GM19099 (cell line): ENCODE data around the gene SERPINA1.

Source experiments
- POLR2A ChIP-seq: IDR thresholded peaks from 3 replicates; pipeline ENCODE4 v1.6.1; 2011; ENCODE audit warnings: low read depth; ENCODE audit not compliant: insufficient read length; ENCODE audit errors: extremely low read depth

Gene SERPINA1

GRCh38 chr14:94380225-94381148 is 7.9 kb downstream of the SERPINA1 start:
- no peak for TF ChIP-seq POLR2A

DNA sequence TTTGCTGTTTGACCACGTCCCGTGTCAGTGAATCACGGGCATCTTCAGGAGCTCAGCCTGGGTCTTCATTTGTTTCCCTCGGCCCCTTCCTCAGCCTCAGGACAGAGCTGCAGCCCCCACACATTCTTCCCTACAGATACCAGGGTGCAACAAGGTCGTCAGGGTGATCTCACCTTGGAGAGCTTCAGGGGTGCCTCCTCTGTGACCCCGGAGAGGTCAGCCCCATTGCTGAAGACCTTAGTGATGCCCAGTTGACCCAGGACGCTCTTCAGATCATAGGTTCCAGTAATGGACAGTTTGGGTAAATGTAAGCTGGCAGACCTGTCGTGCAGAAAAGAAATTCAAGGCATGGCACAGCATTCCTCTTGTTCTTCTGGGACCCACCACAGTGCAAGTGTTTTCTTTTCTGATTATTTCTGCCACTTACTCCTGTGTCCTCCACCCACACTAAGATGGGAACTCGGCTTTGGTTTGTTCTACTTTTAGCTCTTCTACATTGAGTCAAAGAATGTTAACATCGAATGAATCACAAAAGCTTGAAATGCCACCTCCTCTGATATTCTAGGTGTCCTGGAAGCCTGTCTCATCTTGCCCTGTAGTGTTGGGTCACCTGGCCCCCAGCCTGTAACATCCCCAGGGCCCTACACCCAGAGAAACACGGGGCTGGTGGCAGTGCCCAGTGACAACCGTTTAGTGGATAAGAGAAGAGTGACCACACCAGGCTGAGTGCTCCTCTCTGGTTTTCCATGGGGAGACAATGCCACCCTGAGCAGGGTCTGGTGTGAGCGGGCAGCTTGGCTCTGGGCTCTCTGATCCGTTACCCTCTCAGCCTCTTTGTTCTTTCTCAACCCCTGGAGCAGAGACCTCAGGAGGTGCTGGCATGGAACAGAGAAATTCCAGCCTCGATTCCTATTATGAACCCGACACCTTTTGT is 8.8 kb downstream of the SERPINA1 start:
- no peak for TF ChIP-seq POLR2A

DNA sequence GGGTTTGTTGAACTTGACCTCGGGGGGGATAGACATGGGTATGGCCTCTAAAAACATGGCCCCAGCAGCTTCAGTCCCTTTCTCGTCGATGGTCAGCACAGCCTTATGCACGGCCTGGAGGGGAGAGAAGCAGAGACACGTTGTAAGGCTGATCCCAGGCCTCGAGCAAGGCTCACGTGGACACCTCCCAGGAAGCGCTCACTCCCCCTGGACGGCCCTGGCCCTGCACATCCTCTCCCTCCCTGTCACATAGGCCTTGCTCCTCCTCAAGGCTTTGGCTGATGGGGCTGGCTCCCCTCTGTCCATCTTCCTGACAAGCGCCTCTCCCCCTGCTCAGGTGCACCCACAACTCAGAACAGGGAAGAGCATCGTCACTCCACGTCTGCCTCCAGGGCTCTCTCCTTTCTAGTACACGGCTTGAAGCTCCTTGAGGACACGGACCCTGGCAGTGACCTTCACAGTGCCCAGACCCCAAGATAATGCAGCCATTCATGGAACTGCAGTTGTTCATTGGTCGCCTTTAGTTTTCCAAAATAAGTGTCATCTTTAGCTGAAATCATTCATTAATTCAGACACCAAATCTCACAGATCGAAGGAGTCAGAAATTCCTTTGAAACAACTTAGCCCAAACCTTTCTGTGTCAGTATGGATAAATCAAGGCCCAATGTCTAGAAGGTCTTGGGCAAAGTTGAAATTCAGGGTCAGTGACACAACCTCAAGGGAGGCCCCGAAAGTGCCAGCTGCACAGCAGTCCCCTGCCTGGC is 9.7 kb downstream of the SERPINA1 start:
- TF ChIP-seq POLR2A: no peak

DNA sequence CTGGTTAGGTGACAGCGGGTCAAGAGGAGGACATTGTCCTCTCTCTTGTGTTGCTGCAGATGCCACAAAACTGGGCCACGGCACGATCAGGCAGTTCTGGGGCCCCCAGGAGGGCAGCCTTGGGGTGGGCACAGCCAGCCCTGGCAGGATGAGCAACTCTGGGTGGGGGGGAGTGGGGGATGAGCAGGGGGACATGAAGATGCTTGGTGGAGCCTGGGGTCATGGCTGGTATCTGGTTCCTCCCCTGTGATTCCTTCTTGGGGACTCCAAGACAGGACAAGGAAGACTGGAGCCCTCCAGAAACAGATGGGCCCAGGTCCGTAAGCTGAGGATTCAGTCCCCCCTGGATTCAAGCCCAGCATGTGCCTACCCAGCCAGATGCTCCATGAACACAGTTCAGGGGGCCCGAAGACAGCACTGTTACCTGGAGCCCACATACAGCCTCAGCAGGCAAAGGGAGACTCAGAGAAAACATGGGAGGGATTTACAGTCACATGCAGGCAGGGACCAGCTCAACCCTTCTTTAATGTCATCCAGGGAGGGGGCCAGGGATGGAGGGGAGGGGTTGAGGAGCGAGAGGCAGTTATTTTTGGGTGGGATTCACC is 10.4 kb downstream of the SERPINA1 start:
- TF ChIP-seq POLR2A: no peak

- no peak for TF ChIP-seq POLR2A
These were observed 11.2 kb downstream of the SERPINA1 start for GRCh38 chr14:94376976-94377865.

DNA sequence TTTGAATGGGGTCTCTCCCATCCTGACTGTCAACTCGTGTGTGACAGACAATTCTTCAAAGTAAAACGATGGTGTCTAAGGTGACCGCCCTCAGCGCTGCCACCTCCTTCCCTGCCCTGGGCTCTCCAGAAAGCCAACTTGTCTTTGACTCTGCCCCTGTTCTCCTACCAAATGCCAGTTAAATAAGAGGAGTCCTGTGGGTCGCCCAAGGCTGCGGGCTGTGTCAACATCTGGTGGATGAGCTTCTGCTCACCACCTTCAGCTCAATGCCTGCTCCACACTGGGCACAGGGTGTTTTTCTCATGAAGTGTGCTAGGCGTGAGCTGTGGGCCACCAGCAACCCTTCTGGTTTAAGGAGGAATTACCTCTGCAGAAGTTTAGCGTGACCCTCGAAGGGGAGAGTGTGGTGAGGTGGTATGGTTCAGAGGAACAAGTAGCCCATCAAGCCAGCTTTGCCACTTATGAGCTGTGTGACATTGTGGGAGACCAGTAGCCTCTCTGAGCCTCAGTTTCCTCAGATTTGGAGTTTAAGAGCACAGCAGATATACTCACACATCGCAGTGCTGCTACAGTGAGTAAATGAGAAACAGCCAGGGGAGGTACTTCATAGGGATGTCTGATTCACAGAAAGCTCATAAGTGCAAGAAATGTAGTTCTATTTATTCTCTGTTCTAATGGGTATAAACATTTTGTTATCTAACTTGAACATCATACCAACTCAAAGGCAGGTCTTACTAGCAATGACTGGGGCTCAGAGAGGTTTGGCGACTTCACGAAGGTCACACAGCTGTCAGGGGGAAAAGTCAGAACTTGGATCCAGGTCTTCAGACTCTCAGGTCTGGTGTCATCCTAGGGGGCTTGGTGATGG is 12.1 kb downstream of the SERPINA1 start:
- TF ChIP-seq POLR2A: no peak

DNA sequence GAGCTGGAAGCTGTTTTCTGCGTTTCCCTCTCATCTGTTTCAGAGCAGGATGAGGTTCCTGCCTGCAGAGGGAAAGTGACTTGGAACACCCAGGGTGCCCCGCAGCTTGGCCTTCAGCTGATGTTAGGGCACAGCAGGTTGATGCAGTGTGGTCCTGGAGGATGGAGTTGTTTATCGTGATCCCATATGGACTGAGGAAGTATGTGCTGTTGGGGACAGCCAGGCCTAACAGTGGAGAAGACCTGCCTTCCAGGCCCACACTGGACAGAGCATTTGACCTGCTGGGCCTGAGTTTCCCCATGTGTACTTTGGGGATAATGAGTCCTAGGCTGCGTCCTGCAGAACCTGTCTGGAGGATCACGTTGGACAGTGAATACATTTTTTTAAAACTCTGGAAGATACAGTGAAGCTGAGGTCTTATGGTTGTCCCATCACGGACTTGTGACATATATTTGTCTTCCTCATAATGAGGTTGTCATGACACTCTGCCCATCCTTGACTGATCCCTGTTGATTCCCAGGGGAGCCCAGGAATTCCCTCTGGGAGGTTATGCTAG is 12.8 kb downstream of the SERPINA1 start:
- no peak for TF ChIP-seq POLR2A

DNA sequence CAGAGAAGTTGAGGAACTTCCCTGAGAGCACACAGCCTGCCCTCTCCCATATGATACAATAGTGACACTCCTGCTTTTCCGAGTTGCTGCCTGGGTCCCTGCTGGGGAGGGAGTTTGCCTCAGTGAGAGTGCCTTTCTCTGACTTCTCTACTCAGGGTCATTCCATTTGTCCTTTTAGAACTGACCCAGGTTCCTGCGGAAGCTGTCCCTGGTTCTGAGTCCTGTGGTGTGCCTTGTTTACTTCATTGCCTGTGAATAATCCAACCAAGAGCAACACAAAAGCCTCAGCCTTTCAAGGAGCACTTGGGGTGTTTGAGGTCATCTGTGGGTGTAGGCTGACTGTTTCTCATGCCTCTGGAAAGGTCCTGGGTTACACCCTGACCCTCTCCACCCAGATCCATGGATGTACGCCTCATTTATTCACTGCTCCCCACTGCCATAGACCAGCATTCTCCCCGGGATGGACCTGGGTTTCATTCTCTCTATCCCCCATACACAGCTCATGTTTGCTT is 13.6 kb downstream of the SERPINA1 start:
- no peak for TF ChIP-seq POLR2A

DNA sequence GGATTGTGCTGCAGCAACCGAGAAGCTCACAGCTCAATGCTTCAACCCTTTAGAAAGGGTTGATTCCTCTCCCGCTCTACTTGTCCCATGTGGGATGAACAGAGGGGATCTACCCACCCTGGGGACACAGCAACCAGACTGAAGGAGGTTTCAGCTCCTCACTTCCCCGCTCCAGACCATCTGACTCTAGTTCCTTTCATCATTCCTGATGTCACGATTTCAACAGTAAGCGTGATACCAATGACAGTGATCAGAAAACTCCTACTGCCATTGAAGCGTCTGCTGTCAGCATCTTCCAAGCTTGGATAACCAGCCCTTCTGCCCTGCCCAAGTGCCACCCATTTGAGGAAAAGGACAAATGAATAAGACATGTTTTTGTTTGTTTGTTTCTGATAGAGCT is 14.3 kb downstream of the SERPINA1 start:
- no peak for TF ChIP-seq POLR2A

DNA sequence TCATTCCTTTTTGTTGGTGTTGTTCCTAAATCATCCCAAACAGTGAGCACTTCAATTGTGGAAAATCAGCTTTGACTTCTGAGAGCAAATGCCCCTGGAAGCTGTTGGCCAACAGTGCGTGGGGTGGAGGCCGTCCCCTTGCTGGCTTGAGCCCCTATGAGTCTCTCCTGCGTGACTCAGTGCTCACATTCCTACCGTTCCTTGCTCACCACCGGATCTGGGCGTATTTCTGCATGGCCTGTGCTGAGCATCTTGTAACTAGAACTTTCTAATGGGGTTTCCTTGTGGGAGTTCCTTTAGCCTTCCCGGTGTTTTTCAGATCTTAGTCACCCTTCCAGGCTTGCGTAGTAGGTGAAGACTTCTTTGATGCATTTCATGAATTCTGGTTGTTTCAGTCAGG is 14.7 kb downstream of the SERPINA1 start:
- no peak for TF ChIP-seq POLR2A

- no peak for TF ChIP-seq POLR2A
These were observed 16.3 kb downstream of the SERPINA1 start for GRCh38 chr14:94372021-94372605.

GRCh38 chr14:94370524-94370910 is 17.9 kb downstream of the SERPINA1 start:
- no peak for TF ChIP-seq POLR2A
